Skeletal muscle tissue (tissue), 4 donors: ENCODE data around the gene WDR64. TPM values are rescaled to one million over a fixed set of nuclear protein-coding genes. Genes with fewer than 3 reads are reported as not detected.
"Not testable (repeated sequence)": the region's sequence is repeated elsewhere in the genome, so short reads cannot be mapped to it uniquely, and the experiment has no call there.

Experiments
- H3K27ac ChIP-seq: one replicate; pipeline ENCODE4 v1.7.0; 2013; ENCODE audit warnings: mild to moderate bottlenecking, low read depth, low read length, inconsistent platforms
- H3K27me3 ChIP-seq, 3 donors: one replicate each; pipeline ENCODE4 v1.7.0; 2013; ENCODE audit warnings: low read length in 3 of 3; ENCODE audit not compliant: control insufficient read depth in 3 of 3, insufficient read depth in 3 of 3
- H3K36me3 ChIP-seq, 3 donors: one replicate each; pipeline ENCODE4 v1.7.0; 2013; ENCODE audit warnings: low read length in 3 of 3; ENCODE audit not compliant: control insufficient read depth in 3 of 3, insufficient read depth in 3 of 3
- H3K4me1 ChIP-seq, 3 donors: one replicate each; pipeline ENCODE4 v1.7.0; 2013; ENCODE audit warnings: low read length in 3 of 3, mild to moderate bottlenecking in 3 of 3; ENCODE audit not compliant: control insufficient read depth in 3 of 3, insufficient read depth in 3 of 3
- H3K4me3 ChIP-seq, 3 donors: one replicate each; pipeline ENCODE4 v1.7.0; 2013; ENCODE audit warnings: low read length in 3 of 3
- H3K9ac ChIP-seq, 3 donors: one replicate each; pipeline ENCODE4 v1.7.0; 2013; ENCODE audit warnings: low read length in 3 of 3, mild to moderate bottlenecking in 3 of 3, moderate library complexity in 2 of 3, low read depth in 1 of 3
- H3K9me3 ChIP-seq, 3 donors: one replicate each; pipeline ENCODE4 v1.7.0; 2013; ENCODE audit warnings: low read length in 3 of 3; ENCODE audit not compliant: control insufficient read depth in 3 of 3
- total RNA-seq: library from RNA; depleted of rRNA; stranded (reverse); fragments of >200 nt; gene quantifications from one replicate; pipeline ENCODE4 v1.2.3, GENCODE V29; 2014
- donor health status: Osteomylitis.

Gene WDR64
- total RNA-seq, 1 donor from 2014 or later: not detected

DNA sequence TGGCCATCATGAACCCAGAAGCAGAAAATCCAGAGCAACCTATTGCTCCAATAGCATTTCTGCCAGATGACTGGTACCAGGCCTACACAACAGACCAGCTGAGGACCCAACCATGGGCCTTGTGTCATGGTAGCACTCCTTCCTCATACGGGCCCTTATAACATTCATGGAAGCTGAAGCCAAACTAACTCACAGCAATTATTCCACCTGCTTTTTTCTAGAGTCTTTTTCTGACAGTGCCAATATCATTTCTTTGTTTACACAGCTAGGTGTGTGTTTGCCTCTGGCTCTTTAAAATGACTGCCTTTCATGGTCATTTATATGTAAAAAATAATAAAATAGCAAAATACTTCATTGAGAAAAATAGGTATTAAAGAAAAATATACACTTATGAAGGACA lies 3.9 kb upstream of the WDR64 start:
- Histone ChIP-seq H3K36me3 (no peaks in the 10 kb centered on the region), H3K4me1 (no peaks in the 10 kb centered on the region), H3K4me3 (no peak overlapping the region), H3K27ac (no peak overlapping the region), H3K27me3 (no peaks in the 10 kb centered on the region), H3K9ac (no peak overlapping the region), H3K9me3 (peaks cover 0 to 3% (median 0%) of the 10 kb centered on the region in 3 donors)

DNA sequence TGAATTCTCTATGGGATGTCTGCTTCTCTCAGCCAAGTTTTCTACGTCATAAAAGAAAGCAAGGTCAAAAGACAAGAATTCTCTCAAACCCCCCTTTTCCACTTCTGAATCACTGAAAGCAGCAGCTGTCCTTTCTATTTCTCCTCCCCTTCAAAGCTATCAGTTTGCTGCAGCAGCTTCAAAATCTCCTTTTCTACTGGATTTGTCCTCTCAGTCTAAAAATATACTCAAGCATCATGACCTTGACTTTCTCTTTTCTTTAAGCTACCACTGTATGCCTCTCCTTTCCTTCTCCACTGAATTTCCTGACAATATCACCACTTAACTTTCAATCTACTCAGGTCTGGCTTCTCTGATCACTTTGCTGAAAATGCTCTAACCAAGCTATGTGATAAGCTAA lies 1.9 kb downstream of the WDR64 start:
- peaks cover 0 to under 1% (median 0%) of the 10 kb centered on the region in 3 donors for H3K9me3 ChIP-seq
- no peak overlapping the region for H3K9ac ChIP-seq
- H3K4me3 ChIP-seq: no peak overlapping the region
- no peaks in the 10 kb centered on the region for H3K27me3 ChIP-seq
- no peak overlapping the region for H3K27ac ChIP-seq
- H3K36me3 ChIP-seq: no peaks in the 10 kb centered on the region
- no peaks in the 10 kb centered on the region for H3K4me1 ChIP-seq

DNA sequence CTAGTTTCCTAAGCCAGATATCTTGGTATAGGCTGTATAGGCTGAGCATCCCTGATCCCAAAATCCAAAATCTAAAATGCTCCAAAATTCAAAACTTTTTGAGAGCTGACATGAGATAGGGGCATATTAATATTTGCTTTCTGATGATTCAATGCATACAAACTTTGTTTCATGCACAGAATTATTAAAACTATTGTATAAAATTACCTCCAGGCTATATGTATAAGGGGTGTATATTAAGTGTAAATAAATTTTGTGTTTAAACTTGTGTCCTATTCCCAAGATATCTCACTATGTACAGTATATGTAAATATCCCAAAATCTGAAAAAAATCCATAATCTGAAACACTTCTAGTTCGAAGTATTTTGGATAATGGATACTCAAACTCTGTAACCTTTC lies 2.6 kb downstream of the WDR64 start:
- no peak overlapping the region for H3K9ac ChIP-seq
- no peaks in the 10 kb centered on the region for H3K36me3 ChIP-seq
- no peaks in the 10 kb centered on the region for H3K27me3 ChIP-seq
- no peak overlapping the region for H3K4me3 ChIP-seq
- no peak overlapping the region for H3K27ac ChIP-seq
- H3K9me3 ChIP-seq: no peaks in the 10 kb centered on the region
- H3K4me1 ChIP-seq: no peaks in the 10 kb centered on the region

DNA sequence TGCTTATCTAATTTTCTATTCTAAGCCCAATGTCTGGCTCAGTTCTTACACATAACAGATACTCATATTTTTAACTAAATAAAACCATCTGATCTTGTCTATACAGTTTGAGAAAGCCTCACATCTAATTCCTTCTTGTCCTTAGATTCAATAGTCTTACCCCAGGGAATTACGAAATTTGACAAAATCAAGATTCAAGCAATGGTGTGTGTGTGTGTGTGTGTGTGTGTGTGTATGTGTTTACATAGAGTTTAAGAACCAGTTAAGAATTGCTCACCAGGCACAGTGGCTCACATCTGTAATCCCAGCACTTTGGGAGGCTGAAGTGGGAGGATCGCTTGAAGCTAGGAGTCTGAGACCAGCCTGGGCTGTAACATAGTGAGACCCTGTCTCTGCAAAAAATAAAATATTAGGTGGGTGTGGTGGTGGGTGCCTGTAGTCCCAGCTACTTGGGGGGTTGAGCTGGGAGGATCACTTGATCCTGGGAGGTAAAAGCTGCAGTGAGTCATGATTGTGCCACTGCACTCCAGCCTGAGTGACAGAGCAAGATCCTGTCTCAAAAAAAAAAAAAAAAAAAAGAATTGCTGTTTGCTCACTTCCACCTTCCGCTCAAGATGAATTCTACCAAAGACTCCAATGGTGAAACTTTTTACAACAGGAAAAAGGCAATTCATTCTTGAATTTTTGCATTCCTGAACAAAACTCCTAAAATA lies 6.2 kb downstream of the WDR64 start:
- Histone ChIP-seq H3K27ac (no peak overlapping the region), H3K4me3 (no peak overlapping the region), H3K27me3 (no peaks in the 10 kb centered on the region), H3K9me3 (no peaks in the 10 kb centered on the region), H3K36me3 (no peaks in the 10 kb centered on the region), H3K9ac (no peak overlapping the region), H3K4me1 (no peaks in the 10 kb centered on the region)

DNA sequence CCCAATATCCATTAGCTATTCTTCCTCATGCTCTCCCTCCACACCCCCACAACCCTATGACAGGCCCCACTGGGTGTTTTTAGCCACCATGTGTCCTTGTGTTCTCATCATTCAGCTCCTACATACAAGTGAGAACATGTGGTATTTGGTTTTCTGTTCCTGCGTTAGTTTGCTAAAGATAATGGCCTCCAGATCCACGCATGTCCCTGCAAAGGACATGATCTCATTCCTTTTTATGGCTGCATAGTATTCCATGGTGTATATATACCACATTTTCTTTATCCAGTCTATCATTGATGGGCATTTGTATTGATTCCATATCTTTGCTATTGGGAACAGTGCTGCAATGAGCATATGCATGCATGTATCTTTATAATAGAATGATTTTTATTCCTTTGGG lies 6.9 kb downstream of the WDR64 start:
- H3K9ac ChIP-seq, H3K9me3 ChIP-seq, H3K27ac ChIP-seq, H3K4me3 ChIP-seq, H3K36me3 ChIP-seq, H3K4me1 ChIP-seq, H3K27me3 ChIP-seq: not testable (repeated sequence)

GRCh38 chr1:241660424-241660972 lies 8.4 kb downstream of the WDR64 start:
- Histone ChIP-seq H3K27ac (no peak overlapping the region), H3K4me3 (no peak overlapping the region), H3K9ac (no peak overlapping the region), H3K36me3 (no peaks in the 10 kb centered on the region), H3K9me3 (no peaks in the 10 kb centered on the region), H3K4me1 (no peaks in the 10 kb centered on the region), H3K27me3 (no peaks in the 10 kb centered on the region)

- Histone ChIP-seq H3K36me3 (no peaks in the 10 kb centered on the region), H3K4me1 (no peaks in the 10 kb centered on the region), H3K9ac (no peak overlapping the region), H3K4me3 (no peak overlapping the region), H3K9me3 (no peaks in the 10 kb centered on the region), H3K27me3 (no peaks in the 10 kb centered on the region), H3K27ac (no peak overlapping the region)
These were observed 14.3 kb downstream of the WDR64 start for GRCh38 chr1:241666419-241666818.

DNA sequence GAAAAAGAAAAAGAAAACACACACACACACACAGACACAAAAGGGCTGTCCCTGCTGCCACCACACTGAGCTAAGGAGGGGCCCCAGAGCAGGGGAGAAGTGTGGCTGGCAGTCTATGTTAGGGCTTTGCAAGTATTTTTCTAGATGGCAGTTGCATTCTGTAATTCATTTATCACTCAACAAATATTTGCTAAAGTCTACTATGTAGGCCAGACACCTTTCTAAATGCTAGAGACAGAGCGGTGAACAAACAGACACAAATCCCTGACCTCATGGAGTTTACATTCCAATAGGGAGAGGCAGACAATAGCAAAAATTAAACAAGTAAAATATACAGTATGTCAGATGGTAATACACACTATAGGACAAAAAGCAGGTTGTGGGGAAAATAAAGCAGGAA lies 20.2 kb downstream of the WDR64 start:
- H3K9me3 ChIP-seq: no peaks in the 10 kb centered on the region
- no peak overlapping the region for H3K9ac ChIP-seq
- no peak overlapping the region for H3K27ac ChIP-seq
- H3K36me3 ChIP-seq: no peaks in the 10 kb centered on the region
- no peak overlapping the region for H3K4me3 ChIP-seq
- no peaks in the 10 kb centered on the region for H3K4me1 ChIP-seq
- H3K27me3 ChIP-seq: no peaks in the 10 kb centered on the region

GRCh38 chr1:241674805-241675384 lies 22.8 kb downstream of the WDR64 start:
- no peaks in the 10 kb centered on the region for H3K27me3 ChIP-seq
- no peak overlapping the region for H3K9ac ChIP-seq
- no peak overlapping the region for H3K4me3 ChIP-seq
- no peaks in the 10 kb centered on the region for H3K4me1 ChIP-seq
- H3K27ac ChIP-seq: no peak overlapping the region
- no peaks in the 10 kb centered on the region for H3K9me3 ChIP-seq
- no peaks in the 10 kb centered on the region for H3K36me3 ChIP-seq

GRCh38 chr1:241675983-241676382 lies 23.9 kb downstream of the WDR64 start:
- Histone ChIP-seq H3K4me1 (no peaks in the 10 kb centered on the region), H3K27ac (no peak overlapping the region), H3K9ac (no peak overlapping the region)

More at GRCh38 chr1:241675983-241676382, 23.9 kb downstream of the WDR64 start:
- Histone ChIP-seq H3K4me3 (no peak overlapping the region), H3K27me3 (no peaks in the 10 kb centered on the region), H3K36me3 (no peaks in the 10 kb centered on the region), H3K9me3 (no peaks in the 10 kb centered on the region)
